CD14-positive monocyte (primary cell): ENCODE results near the gene ZNF668. TPM values are rescaled to one million over a fixed set of nuclear protein-coding genes. Genes with fewer than 3 reads are reported as not detected.

Source experiments
- DNase-seq, 3 donors: peaks; one replicate each; pipeline ENCODE4 v3.0.0-alpha.2; 2011 to 2022
- H2AFZ ChIP-seq: 2 replicates; pipeline ENCODE4 v1.6.0; 2012; ENCODE audit warnings: mild to moderate bottlenecking, low read depth, low read length, inconsistent platforms; ENCODE audit not compliant: insufficient read depth, poor library complexity, severe bottlenecking
- H3K27ac ChIP-seq, 2 donors: 1 replicate in 1 of 2; 2 replicates in 1 of 2; pipeline ENCODE4 v1.5.1; 2012 to 2013; ENCODE audit warnings: low read length in 2 of 2, control low read depth in 1 of 2, inconsistent platforms in 1 of 2, low read depth in 1 of 2, mild to moderate bottlenecking in 1 of 2
- H3K27me3 ChIP-seq, 2 donors: one replicate each; pipeline versions ENCODE4 v1.6.0 to v1.6.1; 2011 to 2013; ENCODE audit warnings: low read length in 2 of 2; ENCODE audit not compliant: control insufficient read depth in 2 of 2, insufficient read depth in 2 of 2
- H3K36me3 ChIP-seq, 2 donors: replicated peaks in 1 of 2; 1 replicate in 1 of 2; 2 replicates in 1 of 2; pipeline versions ENCODE4 v1.5.1 to v1.6.1; 2012 to 2013; ENCODE audit warnings: low read length in 2 of 2, control low read depth in 1 of 2, inconsistent platforms in 1 of 2, mild to moderate bottlenecking in 1 of 2; ENCODE audit not compliant: insufficient read depth in 2 of 2, control insufficient read depth in 1 of 2
- H3K4me1 ChIP-seq, 2 donors: 1 replicate in 1 of 2; 2 replicates in 1 of 2; pipeline versions ENCODE4 v1.5.1 to v1.6.1; 2012 to 2013; ENCODE audit warnings: low read length in 2 of 2, control low read depth in 1 of 2, inconsistent platforms in 1 of 2, mild to moderate bottlenecking in 1 of 2, moderate library complexity in 1 of 2; ENCODE audit not compliant: insufficient read depth in 2 of 2, control insufficient read depth in 1 of 2
- H3K4me2 ChIP-seq: replicated peaks from 2 replicates; pipeline ENCODE3; 2012; ENCODE audit warnings: low read length, moderate library complexity, mild to moderate bottlenecking; ENCODE audit not compliant: poor library complexity, severe bottlenecking; ENCODE audit errors: extremely low read depth
- H3K4me3 ChIP-seq, 3 experiments: fragments of 200-600 bp in 1 of 3; sonication (generic) in 1 of 3; replicated peaks in 1 of 3; 1 replicate in 2 of 3; 2 replicates in 1 of 3; pipeline ENCODE4 v1.5.1; 2011 to 2013; ENCODE audit warnings: low read length in 3 of 3, mild to moderate bottlenecking in 3 of 3, control low read depth in 2 of 3, low read depth in 2 of 3, inconsistent platforms in 1 of 3, moderate library complexity in 1 of 3
- H3K79me2 ChIP-seq: 2 replicates; pipeline ENCODE4 v1.6.0; 2012; ENCODE audit warnings: mild to moderate bottlenecking, control low read depth, inconsistent platforms, low read length, moderate library complexity; ENCODE audit not compliant: insufficient read depth
- H3K9ac ChIP-seq: 2 replicates; pipeline ENCODE4 v1.6.0; 2017; ENCODE audit warnings: low read length, mild to moderate bottlenecking; ENCODE audit not compliant: insufficient read depth, poor library complexity, severe bottlenecking
- H3K9me3 ChIP-seq, 2 donors: replicated peaks in 1 of 2; 1 replicate in 1 of 2; 2 replicates in 1 of 2; pipeline versions ENCODE4 v1.5.1 to v1.6.1; 2012 to 2013; ENCODE audit warnings: low read length in 2 of 2, control low read depth in 1 of 2; ENCODE audit not compliant: control insufficient read depth in 1 of 2, insufficient read depth in 1 of 2
- H4K20me1 ChIP-seq: 2 replicates; pipeline ENCODE4 v1.6.0; 2012; ENCODE audit warnings: mild to moderate bottlenecking, low read length, control low read depth, moderate library complexity; ENCODE audit not compliant: insufficient read depth
- H3K27ac Mint-ChIP-seq, 7 donors: one replicate each; pipeline ENCODE4 v1.8.0; 2020; ENCODE audit warnings: mild to moderate bottlenecking in 7 of 7, mixed read lengths in 7 of 7, moderate library complexity in 6 of 7, inconsistent platforms in 2 of 7
- H3K27me3 Mint-ChIP-seq, 3 donors: one replicate each; pipeline ENCODE4 v1.8.0; 2021 to 2022; ENCODE audit warnings: low read depth in 3 of 3, mild to moderate bottlenecking in 3 of 3, mixed read lengths in 3 of 3, moderate library complexity in 3 of 3, inconsistent platforms in 1 of 3
- H3K36me3 Mint-ChIP-seq, 2 donors: one replicate each; pipeline ENCODE4 v1.8.0; 2020; ENCODE audit warnings: mixed read lengths in 2 of 2, inconsistent platforms in 1 of 2, mild to moderate bottlenecking in 1 of 2
- H3K4me1 Mint-ChIP-seq: one replicate; pipeline ENCODE4 v1.8.0; 2020; ENCODE audit warnings: mild to moderate bottlenecking, mixed read lengths
- H3K4me3 Mint-ChIP-seq, 2 donors: one replicate each; pipeline ENCODE4 v1.8.0; 2020; ENCODE audit warnings: mild to moderate bottlenecking in 2 of 2, mixed read lengths in 2 of 2, moderate library complexity in 1 of 2
- H3K9me3 Mint-ChIP-seq, 7 donors: one replicate each; pipeline ENCODE4 v1.8.0; 2020 to 2022; ENCODE audit warnings: mixed read lengths in 7 of 7, mild to moderate bottlenecking in 6 of 7, moderate library complexity in 6 of 7, inconsistent platforms in 2 of 7
- whole genome bisulfite sequencing: methylation state at CpG from one replicate; pipeline ENCODE4 v1.1.5; 2013; ENCODE audit warnings: missing lambda C conversion rate; ENCODE audit not compliant: insufficient coverage; 5-methylcytosine and 5-hydroxymethylcytosine counted together
- intact Hi-C, 2 donors: fragments of 100-400 bp; cut with micrococcal nuclease; formaldehyde crosslinking; loops; one replicate each; pipeline versions ENCODE4 v1.15.0 to v1.15.1; 2023
- polyA plus RNA-seq, 3 donors: library from polyadenylated mRNA; depleted of rRNA in 1 of 3; unstranded in 2 of 3; stranded (reverse) in 1 of 3; fragments of 300-500 nt in 2 of 3; fragments of >200 nt in 1 of 3; fragmentation: Illumina TruSeq in 2 of 3; gene quantifications; 1 replicate in 2 of 3; 2 replicates in 1 of 3; pipeline ENCODE4 v1.2.3, GENCODE V29; 2012 to 2021
- TF ChIP-seq, protein P1 (sequence below): fragments of 200-600 bp; IDR thresholded peaks from one replicate; pipeline ENCODE4 v1.8.0; 2022; ENCODE audit warnings: antibody characterized with exemption, mild to moderate bottlenecking

Gene ZNF668
- polyA plus RNA-seq, 3 donors = 3.8 to 4.8 (median 4.5) TPM

DNA sequence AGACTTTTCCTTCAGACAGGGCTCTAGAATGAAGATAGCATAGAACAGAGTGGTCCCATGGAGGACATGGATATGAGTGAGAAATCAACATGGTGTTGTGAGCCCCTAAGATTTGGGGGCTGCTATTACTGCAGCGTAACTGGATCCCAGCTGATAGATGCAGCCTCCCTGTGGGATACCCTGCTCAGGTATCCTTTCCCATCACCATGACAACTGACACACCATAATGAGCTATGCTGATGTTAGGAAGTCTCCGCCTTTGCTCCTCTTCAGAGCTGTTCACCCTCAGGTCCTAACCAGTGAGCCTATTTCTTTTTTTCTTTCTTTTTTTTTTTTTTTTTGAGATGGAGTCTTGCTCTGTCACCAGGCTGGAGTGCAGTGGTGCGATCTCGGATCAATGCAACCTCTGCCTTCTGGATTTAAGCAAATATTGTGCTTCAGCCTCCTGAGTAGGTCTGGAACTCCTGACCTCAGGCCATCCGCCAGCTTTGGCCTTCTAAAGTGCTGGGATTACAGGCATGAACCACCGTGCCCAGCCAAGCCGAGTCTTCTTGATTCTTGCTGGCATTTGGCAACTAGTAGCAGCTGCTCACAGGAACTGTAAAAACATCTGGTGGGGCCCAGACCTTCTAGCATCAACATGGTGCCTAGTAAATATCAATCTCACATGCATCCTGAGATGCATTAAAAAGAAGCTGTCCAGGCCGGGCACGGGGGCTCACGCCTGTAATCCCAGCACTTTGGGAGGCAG, 23.6 kb downstream of the ZNF668 start:
- 86% methylated on average over 6 of the region's 10 CpGs for WGBS
- no peak for DNase-seq
- Histone ChIP-seq H4K20me1 (no peaks in the 10 kb centered on the region), H3K79me2 (no peaks in the 10 kb centered on the region), H3K27ac (no peak overlapping the region), H3K9ac (no peak overlapping the region), H3K9me3 (no peaks in the 10 kb centered on the region), H3K4me3 (no peak overlapping the region), H3K27me3 (no peaks in the 10 kb centered on the region), H2AFZ (no peak overlapping the region), H3K4me2 (no peak overlapping the region), H3K4me1 (peaks cover 12 to 17% of the 10 kb centered on the region in 2 donors), H3K36me3 (no peaks in the 10 kb centered on the region)
- intact Hi-C loops = no loop called here
- TF ChIP-seq, protein P1, sequence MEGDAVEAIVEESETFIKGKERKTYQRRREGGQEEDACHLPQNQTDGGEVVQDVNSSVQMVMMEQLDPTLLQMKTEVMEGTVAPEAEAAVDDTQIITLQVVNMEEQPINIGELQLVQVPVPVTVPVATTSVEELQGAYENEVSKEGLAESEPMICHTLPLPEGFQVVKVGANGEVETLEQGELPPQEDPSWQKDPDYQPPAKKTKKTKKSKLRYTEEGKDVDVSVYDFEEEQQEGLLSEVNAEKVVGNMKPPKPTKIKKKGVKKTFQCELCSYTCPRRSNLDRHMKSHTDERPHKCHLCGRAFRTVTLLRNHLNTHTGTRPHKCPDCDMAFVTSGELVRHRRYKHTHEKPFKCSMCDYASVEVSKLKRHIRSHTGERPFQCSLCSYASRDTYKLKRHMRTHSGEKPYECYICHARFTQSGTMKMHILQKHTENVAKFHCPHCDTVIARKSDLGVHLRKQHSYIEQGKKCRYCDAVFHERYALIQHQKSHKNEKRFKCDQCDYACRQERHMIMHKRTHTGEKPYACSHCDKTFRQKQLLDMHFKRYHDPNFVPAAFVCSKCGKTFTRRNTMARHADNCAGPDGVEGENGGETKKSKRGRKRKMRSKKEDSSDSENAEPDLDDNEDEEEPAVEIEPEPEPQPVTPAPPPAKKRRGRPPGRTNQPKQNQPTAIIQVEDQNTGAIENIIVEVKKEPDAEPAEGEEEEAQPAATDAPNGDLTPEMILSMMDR = no peak
- H3K4me3 Mint-ChIP-seq = no peak overlapping the region
- no peak overlapping the region for H3K27ac Mint-ChIP-seq
- peaks cover 0 to 3% of the 10 kb centered on the region in 2 donors for H3K36me3 Mint-ChIP-seq
- peaks cover 24% of the 10 kb centered on the region for H3K4me1 Mint-ChIP-seq
- peaks cover 0 to 4% (median 0%) of the 10 kb centered on the region in 7 donors for H3K9me3 Mint-ChIP-seq
- peaks cover 0 to 4% (median 2%) of the 10 kb centered on the region in 3 donors for H3K27me3 Mint-ChIP-seq

DNA sequence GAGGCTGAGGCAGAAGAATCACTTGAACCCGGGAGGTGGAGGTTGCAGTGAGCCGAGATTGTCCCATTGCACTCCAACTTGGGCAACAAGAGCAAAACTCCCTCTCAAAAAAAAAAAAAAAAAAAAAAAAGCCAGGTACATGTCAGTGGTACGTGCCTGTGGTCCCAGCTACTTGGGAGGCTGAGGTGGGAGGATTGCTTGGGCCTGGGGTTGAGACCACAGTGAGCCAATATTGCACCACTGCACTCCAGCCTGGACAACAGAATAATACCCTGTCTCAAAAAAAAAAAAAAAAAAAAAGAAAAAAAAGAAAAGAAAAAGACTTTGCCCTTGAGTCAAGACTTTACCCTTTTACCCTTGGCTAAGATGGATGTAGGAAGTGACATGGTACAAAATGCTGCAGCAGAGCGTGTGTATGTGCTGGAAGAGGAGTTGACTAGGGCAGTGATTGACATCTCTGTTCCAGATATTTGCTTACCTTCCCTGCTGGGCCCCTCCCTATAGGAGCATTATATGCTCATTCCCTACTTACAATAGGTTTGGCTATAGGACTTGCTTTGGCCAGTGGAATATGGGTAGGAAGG, 30.1 kb downstream of the ZNF668 start:
- Histone ChIP-seq H2AFZ (no peak overlapping the region), H3K9ac (no peak overlapping the region), H3K36me3 (peaks cover 38 to 44% of the 10 kb centered on the region in 2 donors), H3K4me2 (no peak overlapping the region), H3K27me3 (no peaks in the 10 kb centered on the region), H3K4me3 (no peak overlapping the region), H3K79me2 (no peaks in the 10 kb centered on the region), H4K20me1 (no peaks in the 10 kb centered on the region), H3K27ac (no peak overlapping the region), H3K4me1 (peaks cover 6 to 7% of the 10 kb centered on the region in 2 donors), H3K9me3 (no peaks in the 10 kb centered on the region)
- TF ChIP-seq, protein P1 = no peak
- WGBS = no CpG with 5 or more reads among the region's 4 CpGs
- no peak for DNase-seq
- H3K27me3 Mint-ChIP-seq = peaks cover 0 to 2% (median 0%) of the 10 kb centered on the region in 3 donors
- peaks cover 37 to 45% of the 10 kb centered on the region in 2 donors for H3K36me3 Mint-ChIP-seq
- H3K4me1 Mint-ChIP-seq = peaks cover 14% of the 10 kb centered on the region
- peaks cover 0 to 3% (median 1%) of the 10 kb centered on the region in 7 donors for H3K9me3 Mint-ChIP-seq
- intact Hi-C loops = no loop called here
- H3K4me3 Mint-ChIP-seq = no peak overlapping the region
- H3K27ac Mint-ChIP-seq = no peak overlapping the region
